Measurements from ENCODE around the gene ZNF438.

The ZNF438 gene

GRCh38 chr10:30832001-30832748 is 199.5 kb downstream of the ZNF438 start:
- DNase-seq, result no peak
- H3K18ac ChIP-seq (ENCODE audit: low read depth in 1 of 2, low read length in 2 of 2), result no peak overlapping the region
- no peak overlapping the region for H4K8ac ChIP-seq (ENCODE audit: low read length)
- no peak overlapping the region for H3K27ac ChIP-seq (ENCODE audit: low read length, poor library complexity, severe bottlenecking)
- 87% methylated on average over 8 of the region's 10 CpGs for WGBS
- no peaks in the 10 kb centered on the region for H3K9me3 ChIP-seq (ENCODE audit: control insufficient read depth, low read length)
- no peak overlapping the region for H3K14ac ChIP-seq (ENCODE audit: low read length in 2 of 2)
- H3K79me1 ChIP-seq (replicated peaks; ENCODE audit: low read length, poor library complexity, severe bottlenecking), result no peaks in the 10 kb centered on the region
- H2AK5ac ChIP-seq (ENCODE audit: low read length, severe bottlenecking), result no peak overlapping the region
- H2BK120ac ChIP-seq (ENCODE audit: low read depth, low read length), result no peak overlapping the region
- no peak overlapping the region for H3K4me2 ChIP-seq (ENCODE audit: low read length, poor library complexity, severe bottlenecking)
- no peak overlapping the region for H3K4ac ChIP-seq (ENCODE audit: low read depth in 1 of 2, low read length in 2 of 2)
- H4K91ac ChIP-seq (ENCODE audit: low read length), result no peak overlapping the region
- H3K4me1 ChIP-seq (ENCODE audit: control insufficient read depth, insufficient read depth, low read depth, low read length), result peaks cover 10% of the 10 kb centered on the region
- H3K4me3 ChIP-seq (ENCODE audit: insufficient read depth in 1 of 2, low read depth in 1 of 2, low read length in 2 of 2), result no peak overlapping the region
- no peak overlapping the region for H2BK12ac ChIP-seq (ENCODE audit: low read length in 2 of 2)
- no peak overlapping the region for H2BK15ac ChIP-seq (ENCODE audit: low read depth, poor library complexity, severe bottlenecking)
- no peaks in the 10 kb centered on the region for H3K36me3 ChIP-seq (ENCODE audit: control insufficient read depth in 1 of 2, insufficient read depth in 2 of 2, low read depth in 1 of 2, low read length in 2 of 2)
- H3K23ac ChIP-seq (ENCODE audit: low read length in 2 of 2), result no peak overlapping the region
- H3K27me3 ChIP-seq (ENCODE audit: control insufficient read depth in 1 of 2, insufficient read depth in 1 of 2, low read length in 2 of 2), result no peaks in the 10 kb centered on the region
- no peak overlapping the region for H3K9ac ChIP-seq (ENCODE audit: low read length)
- no peak overlapping the region for H2BK5ac ChIP-seq (ENCODE audit: low read depth, low read length, poor library complexity, severe bottlenecking)
- H2AFZ ChIP-seq (ENCODE audit: low read depth, low read length), result no peak overlapping the region

- Histone ChIP-seq H3K27ac (ENCODE audit: low read length, poor library complexity, severe bottlenecking) (no peak overlapping the region), H3K4me2 (ENCODE audit: low read length, poor library complexity, severe bottlenecking) (no peak overlapping the region), H2BK15ac (ENCODE audit: low read depth, poor library complexity, severe bottlenecking) (no peak overlapping the region), H3K4me3 (ENCODE audit: insufficient read depth in 1 of 2, low read depth in 1 of 2, low read length in 2 of 2) (no peak overlapping the region), H3K9me3 (ENCODE audit: control insufficient read depth, low read length) (no peaks in the 10 kb centered on the region), H2BK120ac (ENCODE audit: low read depth, low read length) (no peak overlapping the region), H2BK5ac (ENCODE audit: low read depth, low read length, poor library complexity, severe bottlenecking) (no peak overlapping the region), H3K14ac (ENCODE audit: low read length in 2 of 2) (no peak overlapping the region), H3K27me3 (ENCODE audit: control insufficient read depth in 1 of 2, insufficient read depth in 1 of 2, low read length in 2 of 2) (no peaks in the 10 kb centered on the region), H3K9ac (ENCODE audit: low read length) (no peak overlapping the region), H4K8ac (ENCODE audit: low read length) (no peak overlapping the region), H4K91ac (ENCODE audit: low read length) (no peak overlapping the region), H3K4me1 (ENCODE audit: control insufficient read depth, insufficient read depth, low read depth, low read length) (peaks cover 10% of the 10 kb centered on the region), H2AFZ (ENCODE audit: low read depth, low read length) (no peak overlapping the region), H3K79me1 (replicated peaks; ENCODE audit: low read length, poor library complexity, severe bottlenecking) (no peaks in the 10 kb centered on the region), H3K36me3 (ENCODE audit: control insufficient read depth in 1 of 2, insufficient read depth in 2 of 2, low read depth in 1 of 2, low read length in 2 of 2) (no peaks in the 10 kb centered on the region), H3K23ac (ENCODE audit: low read length in 2 of 2) (no peak overlapping the region), H2AK5ac (ENCODE audit: low read length, severe bottlenecking) (no peak overlapping the region), H3K18ac (ENCODE audit: low read depth in 1 of 2, low read length in 2 of 2) (no peak overlapping the region), H3K4ac (ENCODE audit: low read depth in 1 of 2, low read length in 2 of 2) (no peak overlapping the region), H2BK12ac (ENCODE audit: low read length in 2 of 2) (no peak overlapping the region)
- WGBS, result 94% methylated on average over 5 of the region's 5 CpGs
- DNase-seq, result no peak
Measured at GRCh38 chr10:30831426-30831825, 200.2 kb downstream of the ZNF438 start.

- no peaks in the 10 kb centered on the region for H3K27me3 ChIP-seq (ENCODE audit: control insufficient read depth in 1 of 2, insufficient read depth in 1 of 2, low read length in 2 of 2)
Measured at GRCh38 chr10:30830315-30831230, 201.1 kb downstream of the ZNF438 start.

GRCh38 chr10:30829901-30830300 is 201.8 kb downstream of the ZNF438 start:
- Histone ChIP-seq H3K9ac (ENCODE audit: low read length) (no peak overlapping the region), H3K18ac (ENCODE audit: low read depth in 1 of 2, low read length in 2 of 2) (no peak overlapping the region), H4K91ac (ENCODE audit: low read length) (no peak overlapping the region), H3K4me2 (ENCODE audit: low read length, poor library complexity, severe bottlenecking) (no peak overlapping the region), H3K79me1 (replicated peaks; ENCODE audit: low read length, poor library complexity, severe bottlenecking) (no peaks in the 10 kb centered on the region), H2AFZ (ENCODE audit: low read depth, low read length) (no peak overlapping the region), H2BK12ac (ENCODE audit: low read length in 2 of 2) (no peak overlapping the region), H3K14ac (ENCODE audit: low read length in 2 of 2) (no peak overlapping the region), H2BK120ac (ENCODE audit: low read depth, low read length) (no peak overlapping the region), H3K27me3 (ENCODE audit: control insufficient read depth in 1 of 2, insufficient read depth in 1 of 2, low read length in 2 of 2) (no peaks in the 10 kb centered on the region), H3K27ac (ENCODE audit: low read length, poor library complexity, severe bottlenecking) (no peak overlapping the region), H3K4ac (ENCODE audit: low read depth in 1 of 2, low read length in 2 of 2) (no peak overlapping the region), H2AK5ac (ENCODE audit: low read length, severe bottlenecking) (no peak overlapping the region), H3K4me1 (ENCODE audit: control insufficient read depth, insufficient read depth, low read depth, low read length) (peaks cover 10% of the 10 kb centered on the region), H3K36me3 (ENCODE audit: control insufficient read depth in 1 of 2, insufficient read depth in 2 of 2, low read depth in 1 of 2, low read length in 2 of 2) (no peaks in the 10 kb centered on the region), H3K9me3 (ENCODE audit: control insufficient read depth, low read length) (no peaks in the 10 kb centered on the region), H3K4me3 (ENCODE audit: insufficient read depth in 1 of 2, low read depth in 1 of 2, low read length in 2 of 2) (no peak overlapping the region), H2BK15ac (ENCODE audit: low read depth, poor library complexity, severe bottlenecking) (no peak overlapping the region), H2BK5ac (ENCODE audit: low read depth, low read length, poor library complexity, severe bottlenecking) (no peak overlapping the region), H4K8ac (ENCODE audit: low read length) (no peak overlapping the region), H3K23ac (ENCODE audit: low read length in 2 of 2) (no peak overlapping the region)
- 48% methylated on average over 2 of the region's 3 CpGs for WGBS
- DNase-seq, result peak; percentile 46

More at GRCh38 chr10:30830315-30831230, 201.1 kb downstream of the ZNF438 start:
- peaks cover 10% of the 10 kb centered on the region for H3K4me1 ChIP-seq (ENCODE audit: control insufficient read depth, insufficient read depth, low read depth, low read length)
- no peak overlapping the region for H3K27ac ChIP-seq (ENCODE audit: low read length, poor library complexity, severe bottlenecking)
- no peak overlapping the region for H4K8ac ChIP-seq (ENCODE audit: low read length)
- no peak overlapping the region for H3K14ac ChIP-seq (ENCODE audit: low read length in 2 of 2)
- H4K91ac ChIP-seq (ENCODE audit: low read length), result no peak overlapping the region
- H3K79me1 ChIP-seq (replicated peaks; ENCODE audit: low read length, poor library complexity, severe bottlenecking), result no peaks in the 10 kb centered on the region
- no peak overlapping the region for H2AFZ ChIP-seq (ENCODE audit: low read depth, low read length)
- no peaks in the 10 kb centered on the region for H3K36me3 ChIP-seq (ENCODE audit: control insufficient read depth in 1 of 2, insufficient read depth in 2 of 2, low read depth in 1 of 2, low read length in 2 of 2)
- peak overlapping the region in 1 of 2 experiments; percentile 47 for H3K4ac ChIP-seq (ENCODE audit: low read depth in 1 of 2, low read length in 2 of 2)
- H2BK120ac ChIP-seq (ENCODE audit: low read depth, low read length), result no peak overlapping the region
- H3K4me2 ChIP-seq (ENCODE audit: low read length, poor library complexity, severe bottlenecking), result no peak overlapping the region
- no peak overlapping the region for H3K9ac ChIP-seq (ENCODE audit: low read length)
- H3K9me3 ChIP-seq (ENCODE audit: control insufficient read depth, low read length), result no peaks in the 10 kb centered on the region
- no peak overlapping the region for H3K4me3 ChIP-seq (ENCODE audit: insufficient read depth in 1 of 2, low read depth in 1 of 2, low read length in 2 of 2)
- H3K18ac ChIP-seq (ENCODE audit: low read depth in 1 of 2, low read length in 2 of 2), result no peak overlapping the region
- no peak overlapping the region for H2AK5ac ChIP-seq (ENCODE audit: low read length, severe bottlenecking)
- no peak for DNase-seq
- 76% methylated on average over 14 of the region's 14 CpGs for WGBS
- no peak overlapping the region for H2BK15ac ChIP-seq (ENCODE audit: low read depth, poor library complexity, severe bottlenecking)
- no peak overlapping the region for H2BK5ac ChIP-seq (ENCODE audit: low read depth, low read length, poor library complexity, severe bottlenecking)
- H2BK12ac ChIP-seq (ENCODE audit: low read length in 2 of 2), result no peak overlapping the region
- no peak overlapping the region for H3K23ac ChIP-seq (ENCODE audit: low read length in 2 of 2)

Measured in mesenchymal stem cell (in vitro differentiated cells and primary cell).